Transverse colon (tissue), 4 donors: Measurements from ENCODE around the gene SYT12.

Source experiments
- CTCF ChIP-seq, 5 experiments: fragments of 200-600 bp in 3 of 5; fragments of 450-650 bp in 2 of 5; sonication (generic) in 3 of 5; IDR thresholded peaks; 1 replicate in 2 of 5; 2 replicates in 3 of 5; pipeline ENCODE4 v1.5.1; 2016 to 2017; ENCODE audit warnings: antibody characterized with exemption in 5 of 5, inconsistent platforms in 3 of 5, mild to moderate bottlenecking in 2 of 5, moderate library complexity in 1 of 5
- EP300 ChIP-seq: sonication (generic); formaldehyde crosslinking; IDR thresholded peaks from one replicate; pipeline ENCODE4 v1.6.1; 2017; ENCODE audit warnings: antibody characterized with exemption, low read depth
- POLR2A ChIP-seq: fragments of 450-650 bp; IDR thresholded peaks from one replicate; pipeline ENCODE4 v1.6.1; 2016; ENCODE audit warnings: antibody characterized with exemption, mild to moderate bottlenecking, moderate library complexity
- POLR2AphosphoS5 ChIP-seq, 3 donors: sonication (generic); formaldehyde crosslinking; IDR thresholded peaks; one replicate each; pipeline ENCODE4 v1.6.1; 2016; ENCODE audit warnings: antibody characterized with exemption in 3 of 3

GRCh38 chr11:67027483-67027930 is 4.6 kb downstream of the SYT12 start:
- TF ChIP-seq CTCF (IDR thresholded peaks at IDR 0.05), result no peak
- no peak for TF ChIP-seq POLR2AphosphoS5 (IDR thresholded peaks at IDR 0.05)
- TF ChIP-seq POLR2A, result no peak
- TF ChIP-seq EP300, result no peak
